ENCODE data around the gene NUS1.
"Not testable (repeated sequence)": the region's sequence is repeated elsewhere in the genome, so short reads cannot be mapped to it uniquely, and the experiment has no call there.

Gene NUS1

DNA sequence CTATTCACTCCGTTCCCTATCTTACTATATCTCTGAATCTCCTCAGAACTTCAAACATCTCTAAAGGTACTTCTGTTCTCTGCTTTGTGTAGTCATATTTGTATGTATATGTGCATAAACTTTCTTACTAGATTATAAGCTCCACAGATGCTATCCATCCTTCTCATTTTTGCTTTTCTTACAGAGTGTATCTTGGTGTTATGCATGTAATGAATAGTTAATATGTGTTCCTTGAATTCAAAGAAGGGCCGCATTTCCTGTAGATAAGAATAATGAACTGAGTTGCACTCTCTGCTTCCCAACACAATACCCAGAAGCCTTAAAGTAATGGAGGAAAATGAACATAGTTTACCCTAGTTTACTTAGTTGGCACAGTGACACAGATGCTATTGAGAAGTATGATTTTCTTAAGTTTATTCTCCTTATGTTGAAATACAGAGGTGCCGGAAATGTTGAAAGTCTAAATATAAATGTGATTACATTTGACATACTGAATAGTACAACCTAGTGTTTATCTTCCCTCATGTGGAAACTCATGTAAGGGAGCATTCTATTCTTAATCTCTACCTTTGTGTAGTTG lies 6.0 kb downstream of the NUS1 start:
- H3K4me3 ChIP-seq (ENCODE audit: low read length), result no peak overlapping the region
- TF ChIP-seq, protein P1, sequence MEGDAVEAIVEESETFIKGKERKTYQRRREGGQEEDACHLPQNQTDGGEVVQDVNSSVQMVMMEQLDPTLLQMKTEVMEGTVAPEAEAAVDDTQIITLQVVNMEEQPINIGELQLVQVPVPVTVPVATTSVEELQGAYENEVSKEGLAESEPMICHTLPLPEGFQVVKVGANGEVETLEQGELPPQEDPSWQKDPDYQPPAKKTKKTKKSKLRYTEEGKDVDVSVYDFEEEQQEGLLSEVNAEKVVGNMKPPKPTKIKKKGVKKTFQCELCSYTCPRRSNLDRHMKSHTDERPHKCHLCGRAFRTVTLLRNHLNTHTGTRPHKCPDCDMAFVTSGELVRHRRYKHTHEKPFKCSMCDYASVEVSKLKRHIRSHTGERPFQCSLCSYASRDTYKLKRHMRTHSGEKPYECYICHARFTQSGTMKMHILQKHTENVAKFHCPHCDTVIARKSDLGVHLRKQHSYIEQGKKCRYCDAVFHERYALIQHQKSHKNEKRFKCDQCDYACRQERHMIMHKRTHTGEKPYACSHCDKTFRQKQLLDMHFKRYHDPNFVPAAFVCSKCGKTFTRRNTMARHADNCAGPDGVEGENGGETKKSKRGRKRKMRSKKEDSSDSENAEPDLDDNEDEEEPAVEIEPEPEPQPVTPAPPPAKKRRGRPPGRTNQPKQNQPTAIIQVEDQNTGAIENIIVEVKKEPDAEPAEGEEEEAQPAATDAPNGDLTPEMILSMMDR (conservative IDR thresholded peaks at IDR 0.05; ENCODE audit: low read depth, low read length), result no peak
- DNase-seq (ENCODE audit: low read depth), result no peak

- no peak for DNase-seq (ENCODE audit: low read depth)
- no peak overlapping the region for H3K4me3 ChIP-seq (ENCODE audit: low read length)
- TF ChIP-seq, protein P1 (conservative IDR thresholded peaks at IDR 0.05; ENCODE audit: low read depth, low read length), result no peak
These were observed 9.5 kb downstream of the NUS1 start for GRCh38 chr6:117684749-117685148.

DNA sequence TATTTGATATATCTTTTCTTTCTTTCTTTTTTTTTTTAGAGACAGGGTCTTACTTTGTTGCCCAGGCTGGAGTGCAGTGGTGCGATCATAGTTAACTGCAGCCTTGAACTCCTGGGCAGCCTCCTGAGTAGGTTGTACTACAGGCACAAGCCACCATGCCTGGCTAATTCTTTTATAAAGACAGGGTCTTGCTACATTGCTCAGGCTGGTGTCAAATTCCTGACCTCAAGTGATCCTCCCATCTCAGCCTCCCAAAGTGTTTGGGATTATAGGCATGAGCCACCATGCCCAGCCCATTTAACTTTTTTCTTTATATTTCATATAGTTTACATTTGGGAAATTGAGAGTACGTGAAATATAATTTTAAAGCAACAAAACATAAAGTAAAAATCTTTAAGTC lies 10.1 kb downstream of the NUS1 start:
- no peak overlapping the region for H3K4me3 ChIP-seq (ENCODE audit: low read length)
- TF ChIP-seq, protein P1 (conservative IDR thresholded peaks at IDR 0.05; ENCODE audit: low read depth, low read length), result no peak
- DNase-seq (ENCODE audit: low read depth), result no peak

GRCh38 chr6:117687021-117687648 lies 11.9 kb downstream of the NUS1 start:
- DNase-seq (ENCODE audit: low read depth), result no peak
- TF ChIP-seq, protein P1 (conservative IDR thresholded peaks at IDR 0.05; ENCODE audit: low read depth, low read length), result no peak
- no peak overlapping the region for H3K4me3 ChIP-seq (ENCODE audit: low read length)

DNA sequence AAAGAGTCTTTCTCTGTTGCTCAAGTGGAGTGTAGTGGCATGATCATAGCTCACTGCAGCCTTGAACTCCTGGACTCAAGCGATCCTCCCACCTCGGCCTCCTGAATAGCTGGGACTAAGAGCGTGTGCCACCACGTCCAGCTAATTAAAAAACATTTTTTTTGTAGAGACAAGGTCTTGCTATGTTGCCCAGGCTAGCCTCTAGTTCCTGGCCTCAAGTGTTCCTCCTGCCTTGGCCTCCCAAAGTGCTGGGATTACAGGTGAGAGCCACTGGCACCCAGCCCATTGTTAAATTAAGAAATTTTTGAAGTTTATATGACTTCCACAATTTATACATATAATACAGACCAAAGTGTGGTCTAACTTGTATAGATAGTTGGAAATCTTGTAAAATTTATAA lies 14.3 kb downstream of the NUS1 start:
- not testable (repeated sequence) for DNase-seq (ENCODE audit: low read depth)

GRCh38 chr6:117706504-117706903 lies 31.2 kb downstream of the NUS1 start:
- no peak for DNase-seq (ENCODE audit: low read depth)
- TF ChIP-seq, protein P1 (conservative IDR thresholded peaks at IDR 0.05; ENCODE audit: low read depth, low read length), result no peak
- H3K4me3 ChIP-seq (ENCODE audit: low read length), result no peak overlapping the region

More for the DNA sequence above, 14.3 kb downstream of the NUS1 start:
- H3K4me3 ChIP-seq (ENCODE audit: low read length), result not testable (repeated sequence)

DNA sequence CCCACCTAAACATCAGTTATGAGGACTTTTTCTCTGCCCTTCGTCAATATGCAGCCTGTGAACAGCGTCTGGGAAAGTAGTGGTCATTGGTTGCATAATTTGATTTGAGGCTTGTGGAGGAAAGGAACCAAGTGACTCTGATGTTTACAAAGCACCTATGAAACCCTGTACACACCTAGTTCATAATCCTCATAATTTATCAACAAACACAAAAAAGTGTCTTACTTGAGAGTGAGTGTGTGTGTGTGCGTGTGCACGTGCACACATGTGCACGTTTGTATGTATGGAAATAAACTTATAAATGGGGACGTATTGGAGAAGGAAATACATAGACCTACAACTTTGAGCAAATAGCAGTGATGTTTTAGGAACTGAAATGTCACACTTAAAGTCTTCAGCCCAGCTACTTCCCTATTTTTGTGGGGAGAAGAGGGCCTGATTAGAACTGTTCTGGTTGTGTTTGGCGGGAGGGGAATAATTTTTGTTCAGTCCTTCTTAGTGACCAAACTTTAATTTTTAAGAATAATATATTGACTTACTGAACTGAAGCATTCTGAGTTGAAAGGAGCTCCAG lies 31.8 kb downstream of the NUS1 start:
- not testable (repeated sequence) for H3K4me3 ChIP-seq (ENCODE audit: low read length); DNase-seq (ENCODE audit: low read depth)

DNA sequence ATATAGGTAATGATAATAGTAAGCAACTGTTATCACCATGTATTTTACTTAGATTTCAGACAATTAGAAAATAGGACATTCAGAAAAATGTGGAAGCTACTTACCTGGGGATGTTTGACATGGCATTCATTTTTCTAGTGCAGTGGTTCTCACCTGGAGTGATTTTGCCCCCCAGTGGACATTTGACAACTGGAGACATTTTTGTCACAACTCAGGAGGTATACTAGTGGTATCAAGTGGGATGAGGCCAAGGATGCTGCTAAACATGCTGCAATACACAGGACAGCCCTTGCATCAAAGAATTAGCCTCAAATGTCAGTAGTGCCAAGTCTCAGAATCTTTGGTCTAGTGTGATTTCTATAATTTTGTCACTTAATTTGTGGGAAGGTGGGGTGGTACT lies 36.1 kb downstream of the NUS1 start:
- H3K4me3 ChIP-seq (ENCODE audit: low read length), result no peak overlapping the region
- no peak for DNase-seq (ENCODE audit: low read depth)
- TF ChIP-seq, protein P1 (conservative IDR thresholded peaks at IDR 0.05; ENCODE audit: low read depth, low read length), result peak; percentile 13

Measured in retinal pigment epithelial cell (primary cell).